ENCODE data around the gene LDB1.

The LDB1 gene

DNA sequence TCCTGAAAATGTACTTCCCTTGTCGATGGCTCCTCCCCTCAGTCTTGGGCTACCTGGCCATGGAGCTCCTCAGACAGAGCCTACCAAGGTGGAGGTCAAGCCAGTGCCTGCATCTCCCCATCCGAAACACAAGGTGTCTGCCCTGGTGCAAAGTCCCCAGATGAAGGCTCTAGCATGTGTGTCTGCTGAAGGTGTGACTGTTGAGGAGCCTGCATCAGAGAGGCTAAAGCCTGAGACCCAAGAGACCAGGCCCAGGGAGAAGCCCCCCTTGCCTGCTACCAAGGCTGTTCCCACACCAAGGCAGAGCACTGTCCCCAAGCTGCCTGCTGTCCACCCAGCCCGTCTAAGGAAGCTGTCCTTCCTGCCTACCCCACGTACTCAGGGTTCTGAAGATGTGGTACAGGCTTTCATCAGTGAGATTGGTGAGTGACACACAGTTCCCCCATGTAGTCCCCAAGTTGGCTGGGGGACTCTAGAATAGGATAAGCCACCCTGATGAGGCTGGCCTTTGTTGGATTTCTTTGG lies 21.5 kb upstream of the LDB1 start:
- TF ChIP-seq POLR2AphosphoS5 (IDR thresholded peaks at IDR 0.05; ENCODE audit: low read depth, low read length) (no peak), FOXP2 (optimal IDR thresholded peaks at IDR 0.05; ENCODE audit: borderline replicate concordance, extremely low read depth, extremely low read length, insufficient read depth) (no peak), SIN3A (IDR thresholded peaks at IDR 0.05; ENCODE audit: borderline replicate concordance, insufficient read depth, low read length) (no peak), TAF1 (IDR thresholded peaks at IDR 0.05; ENCODE audit: borderline replicate concordance, insufficient read depth, low read length) (no peak)
- TF ChIP-seq, protein P1, sequence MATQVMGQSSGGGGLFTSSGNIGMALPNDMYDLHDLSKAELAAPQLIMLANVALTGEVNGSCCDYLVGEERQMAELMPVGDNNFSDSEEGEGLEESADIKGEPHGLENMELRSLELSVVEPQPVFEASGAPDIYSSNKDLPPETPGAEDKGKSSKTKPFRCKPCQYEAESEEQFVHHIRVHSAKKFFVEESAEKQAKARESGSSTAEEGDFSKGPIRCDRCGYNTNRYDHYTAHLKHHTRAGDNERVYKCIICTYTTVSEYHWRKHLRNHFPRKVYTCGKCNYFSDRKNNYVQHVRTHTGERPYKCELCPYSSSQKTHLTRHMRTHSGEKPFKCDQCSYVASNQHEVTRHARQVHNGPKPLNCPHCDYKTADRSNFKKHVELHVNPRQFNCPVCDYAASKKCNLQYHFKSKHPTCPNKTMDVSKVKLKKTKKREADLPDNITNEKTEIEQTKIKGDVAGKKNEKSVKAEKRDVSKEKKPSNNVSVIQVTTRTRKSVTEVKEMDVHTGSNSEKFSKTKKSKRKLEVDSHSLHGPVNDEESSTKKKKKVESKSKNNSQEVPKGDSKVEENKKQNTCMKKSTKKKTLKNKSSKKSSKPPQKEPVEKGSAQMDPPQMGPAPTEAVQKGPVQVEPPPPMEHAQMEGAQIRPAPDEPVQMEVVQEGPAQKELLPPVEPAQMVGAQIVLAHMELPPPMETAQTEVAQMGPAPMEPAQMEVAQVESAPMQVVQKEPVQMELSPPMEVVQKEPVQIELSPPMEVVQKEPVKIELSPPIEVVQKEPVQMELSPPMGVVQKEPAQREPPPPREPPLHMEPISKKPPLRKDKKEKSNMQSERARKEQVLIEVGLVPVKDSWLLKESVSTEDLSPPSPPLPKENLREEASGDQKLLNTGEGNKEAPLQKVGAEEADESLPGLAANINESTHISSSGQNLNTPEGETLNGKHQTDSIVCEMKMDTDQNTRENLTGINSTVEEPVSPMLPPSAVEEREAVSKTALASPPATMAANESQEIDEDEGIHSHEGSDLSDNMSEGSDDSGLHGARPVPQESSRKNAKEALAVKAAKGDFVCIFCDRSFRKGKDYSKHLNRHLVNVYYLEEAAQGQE (IDR thresholded peaks at IDR 0.05; ENCODE audit: insufficient read depth in 1 of 2, low read depth in 2 of 2, low read length in 2 of 2), result no peak

DNA sequence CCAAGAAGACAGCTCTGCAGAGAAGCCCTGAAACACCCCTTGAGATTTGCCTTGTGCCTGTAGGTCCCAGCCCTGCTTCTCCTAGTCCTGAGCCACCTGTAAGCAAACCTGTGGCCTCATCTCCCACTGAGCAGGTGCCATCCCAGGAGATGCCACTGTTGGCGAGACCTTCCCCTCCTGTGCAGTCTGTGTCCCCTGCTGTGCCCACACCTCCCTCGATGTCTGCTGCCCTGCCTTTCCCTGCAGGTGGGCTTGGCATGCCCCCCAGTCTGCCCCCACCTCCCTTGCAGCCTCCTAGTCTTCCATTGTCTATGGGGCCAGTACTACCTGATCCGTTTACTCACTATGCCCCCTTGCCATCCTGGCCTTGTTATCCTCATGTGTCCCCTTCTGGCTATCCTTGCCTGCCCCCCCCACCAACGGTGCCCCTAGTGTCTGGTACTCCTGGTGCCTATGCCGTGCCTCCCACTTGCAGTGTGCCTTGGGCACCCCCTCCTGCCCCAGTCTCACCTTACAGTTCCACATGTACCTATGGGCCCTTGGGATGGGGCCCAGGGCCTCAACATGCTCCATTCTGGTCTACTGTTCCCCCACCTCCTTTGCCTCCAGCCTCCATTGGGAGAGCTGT lies 20.9 kb upstream of the LDB1 start:
- TF ChIP-seq, protein P1 (IDR thresholded peaks at IDR 0.05; ENCODE audit: insufficient read depth in 1 of 2, low read depth in 2 of 2, low read length in 2 of 2), result no peak
- TF ChIP-seq SIN3A (IDR thresholded peaks at IDR 0.05; ENCODE audit: borderline replicate concordance, insufficient read depth, low read length) (no peak), FOXP2 (optimal IDR thresholded peaks at IDR 0.05; ENCODE audit: borderline replicate concordance, extremely low read depth, extremely low read length, insufficient read depth) (no peak), POLR2AphosphoS5 (IDR thresholded peaks at IDR 0.05; ENCODE audit: low read depth, low read length) (no peak), TAF1 (IDR thresholded peaks at IDR 0.05; ENCODE audit: borderline replicate concordance, insufficient read depth, low read length) (no peak)

DNA sequence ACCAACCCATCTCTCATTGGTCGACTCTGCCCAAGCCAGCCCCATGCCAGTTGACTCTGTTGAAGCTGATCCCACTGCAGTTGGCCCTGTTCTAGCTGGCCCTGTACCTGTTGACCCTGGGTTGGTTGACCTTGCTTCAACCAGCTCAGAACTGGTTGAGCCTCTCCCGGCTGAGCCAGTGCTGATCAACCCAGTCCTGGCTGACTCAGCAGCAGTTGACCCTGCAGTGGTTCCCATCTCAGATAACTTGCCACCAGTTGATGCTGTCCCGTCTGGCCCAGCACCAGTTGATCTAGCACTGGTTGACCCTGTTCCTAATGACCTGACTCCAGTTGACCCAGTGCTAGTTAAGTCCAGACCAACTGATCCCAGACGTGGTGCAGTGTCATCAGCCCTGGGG lies 20.1 kb upstream of the LDB1 start:
- TF ChIP-seq, protein P1 (IDR thresholded peaks at IDR 0.05; ENCODE audit: insufficient read depth in 1 of 2, low read depth in 2 of 2, low read length in 2 of 2), result no peak
- no peak for TF ChIP-seq FOXP2 (optimal IDR thresholded peaks at IDR 0.05; ENCODE audit: borderline replicate concordance, extremely low read depth, extremely low read length, insufficient read depth)
- no peak for TF ChIP-seq POLR2AphosphoS5 (IDR thresholded peaks at IDR 0.05; ENCODE audit: low read depth, low read length)
- no peak for TF ChIP-seq SIN3A (IDR thresholded peaks at IDR 0.05; ENCODE audit: borderline replicate concordance, insufficient read depth, low read length)
- TF ChIP-seq TAF1 (IDR thresholded peaks at IDR 0.05; ENCODE audit: borderline replicate concordance, insufficient read depth, low read length), result no peak

DNA sequence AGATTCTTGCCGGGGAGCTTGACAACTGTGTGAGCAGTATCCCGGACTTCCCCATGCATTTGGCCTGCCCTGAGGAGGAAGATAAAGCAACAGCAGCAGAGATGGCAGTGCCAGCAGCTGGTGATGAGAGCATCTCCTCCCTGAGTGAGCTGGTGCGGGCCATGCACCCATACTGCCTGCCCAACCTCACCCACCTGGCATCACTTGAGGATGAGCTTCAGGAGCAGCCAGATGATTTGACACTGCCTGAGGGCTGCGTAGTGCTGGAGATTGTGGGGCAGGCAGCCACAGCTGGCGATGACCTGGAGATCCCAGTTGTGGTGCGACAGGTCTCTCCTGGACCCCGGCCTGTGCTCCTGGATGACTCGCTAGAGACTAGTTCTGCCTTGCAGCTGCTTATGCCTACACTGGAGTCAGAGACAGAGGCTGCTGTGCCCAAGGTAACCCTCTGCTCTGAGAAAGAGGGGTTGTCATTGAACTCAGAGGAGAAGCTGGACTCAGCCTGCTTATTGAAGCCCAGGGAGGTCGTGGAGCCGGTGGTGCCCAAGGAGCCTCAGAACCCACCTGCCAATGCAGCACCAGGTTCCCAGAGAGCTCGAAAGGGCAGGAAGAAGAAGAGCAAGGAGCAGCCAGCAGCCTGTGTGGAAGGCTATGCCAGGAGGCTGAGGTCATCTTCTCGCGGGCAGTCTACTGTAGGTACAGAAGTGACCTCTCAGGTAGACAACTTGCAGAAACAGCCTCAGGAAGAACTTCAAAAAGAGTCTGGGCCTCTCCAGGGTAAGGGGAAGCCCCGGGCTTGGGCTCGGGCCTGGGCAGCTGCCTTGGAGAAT lies 19.3 kb upstream of the LDB1 start:
- TF ChIP-seq FOXP2 (optimal IDR thresholded peaks at IDR 0.05; ENCODE audit: borderline replicate concordance, extremely low read depth, extremely low read length, insufficient read depth), result no peak
- TF ChIP-seq, protein P1 (IDR thresholded peaks at IDR 0.05; ENCODE audit: insufficient read depth in 1 of 2, low read depth in 2 of 2, low read length in 2 of 2), result no peak
- TF ChIP-seq TAF1 (IDR thresholded peaks at IDR 0.05; ENCODE audit: borderline replicate concordance, insufficient read depth, low read length), result no peak
- TF ChIP-seq SIN3A (IDR thresholded peaks at IDR 0.05; ENCODE audit: borderline replicate concordance, insufficient read depth, low read length), result no peak
- TF ChIP-seq POLR2AphosphoS5 (IDR thresholded peaks at IDR 0.05; ENCODE audit: low read depth, low read length), result no peak
